Stimulated activated CD4-positive, alpha-beta T cell treated with anti-CD3 and anti-CD28 coated beads, Interleukin-12 subunit alpha, Interleukin-12 subunit beta, amount 100 ng/mL, for 4 hours (primary cell): ENCODE results near the gene STK11IP.

Source experiments
- DNase-seq: peaks from one replicate; pipeline ENCODE4 v3.0.0-alpha.2; 2020

The STK11IP gene

DNA sequence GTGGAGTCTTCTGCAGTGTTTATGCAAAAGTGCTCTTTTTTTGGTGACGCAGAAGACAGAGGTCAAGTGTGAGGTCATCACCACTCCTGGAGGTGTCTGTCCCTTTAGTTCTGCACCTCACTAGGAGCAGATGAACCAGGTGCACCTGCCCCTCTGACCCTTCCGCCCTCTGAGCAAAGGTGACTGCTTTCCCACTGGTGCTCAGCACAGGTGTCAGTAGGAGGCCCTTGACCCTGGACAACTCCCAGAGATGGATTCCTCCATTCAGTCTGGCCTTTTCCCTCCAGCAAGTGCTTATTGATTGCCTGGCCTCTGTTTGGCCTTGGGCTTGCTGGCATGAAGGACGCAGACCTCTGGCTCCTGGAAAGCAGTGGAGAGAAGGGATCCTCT is 21.1 kb downstream of the STK11IP start:
- no peak for DNase-seq

DNA sequence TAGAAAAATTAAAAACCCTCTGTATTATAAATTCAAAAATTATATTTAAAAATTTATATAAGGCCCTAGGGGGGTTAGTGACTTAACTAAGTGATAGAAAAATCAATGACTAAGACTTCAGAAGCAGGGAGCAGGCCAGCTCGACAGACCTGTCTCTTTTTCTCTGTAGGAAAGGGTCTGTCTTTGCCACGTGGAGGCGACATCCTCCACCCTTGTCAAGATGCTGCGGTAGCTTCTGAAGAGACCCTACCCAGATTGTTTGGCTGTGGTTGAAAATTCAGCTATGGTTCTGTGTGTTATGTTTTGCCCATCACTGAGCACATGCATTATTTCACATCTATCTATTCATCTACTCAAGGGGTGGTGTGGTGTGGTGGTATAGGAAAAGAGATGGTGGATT is 21.6 kb downstream of the STK11IP start:
- DNase-seq, result no peak

DNA sequence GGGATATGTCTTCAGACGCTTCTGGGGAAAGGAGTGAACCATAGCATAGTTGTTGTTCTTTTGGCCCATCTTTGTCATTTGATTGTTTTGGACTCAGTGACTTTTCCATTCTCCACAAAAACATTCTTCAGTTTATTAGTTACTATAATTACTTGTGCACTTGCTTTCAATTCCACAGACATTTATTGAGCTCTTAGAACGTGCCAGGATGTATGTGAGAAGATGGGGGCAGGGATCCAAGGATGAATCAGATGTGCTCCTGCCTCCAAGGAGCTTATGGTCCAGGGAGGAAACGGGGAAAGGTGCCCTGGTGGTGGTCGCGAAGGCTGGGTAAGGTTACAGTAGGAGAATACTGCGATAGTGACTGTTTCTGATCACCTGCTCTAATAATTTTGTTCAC is 22.9 kb downstream of the STK11IP start:
- no peak for DNase-seq

DNA sequence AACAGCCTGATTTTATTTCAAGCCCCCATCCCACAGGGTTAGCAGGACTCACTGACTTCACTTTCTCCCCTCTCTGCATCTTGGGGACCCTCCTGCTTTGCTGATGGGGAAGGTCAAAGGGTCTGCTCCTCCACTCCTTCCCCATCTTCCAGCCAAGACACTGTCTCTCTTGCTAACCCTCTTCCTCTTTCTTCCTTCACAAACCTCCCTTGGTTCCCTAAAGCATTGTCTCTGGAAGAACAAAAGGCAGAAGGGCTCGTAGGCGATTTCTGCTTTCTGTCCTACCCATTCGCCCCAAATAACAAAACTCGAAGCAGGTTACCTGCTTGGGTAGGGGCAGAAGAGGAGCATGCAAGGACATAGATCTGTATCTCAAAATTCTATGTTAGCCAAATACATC is 24.3 kb downstream of the STK11IP start:
- no peak for DNase-seq

DNA sequence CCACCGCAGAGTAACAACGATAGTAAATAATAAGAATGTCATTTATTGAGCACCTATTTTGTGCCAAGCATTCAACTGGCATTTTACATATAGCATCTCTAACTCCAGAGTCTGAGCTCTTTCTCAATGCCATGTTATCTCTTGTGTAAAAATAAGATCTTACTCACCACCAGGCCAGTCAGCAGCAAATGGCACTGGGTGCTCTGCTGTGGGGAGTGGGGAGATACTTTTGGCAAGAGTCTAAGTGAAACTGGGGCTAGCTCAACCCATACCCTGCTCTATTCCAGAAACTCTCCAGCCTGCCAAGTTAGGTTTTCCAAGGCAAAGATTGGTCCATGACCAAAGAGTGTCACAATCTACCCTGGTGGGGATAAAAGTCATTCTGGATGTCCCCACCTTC is 24.8 kb downstream of the STK11IP start:
- DNase-seq, result no peak

DNA sequence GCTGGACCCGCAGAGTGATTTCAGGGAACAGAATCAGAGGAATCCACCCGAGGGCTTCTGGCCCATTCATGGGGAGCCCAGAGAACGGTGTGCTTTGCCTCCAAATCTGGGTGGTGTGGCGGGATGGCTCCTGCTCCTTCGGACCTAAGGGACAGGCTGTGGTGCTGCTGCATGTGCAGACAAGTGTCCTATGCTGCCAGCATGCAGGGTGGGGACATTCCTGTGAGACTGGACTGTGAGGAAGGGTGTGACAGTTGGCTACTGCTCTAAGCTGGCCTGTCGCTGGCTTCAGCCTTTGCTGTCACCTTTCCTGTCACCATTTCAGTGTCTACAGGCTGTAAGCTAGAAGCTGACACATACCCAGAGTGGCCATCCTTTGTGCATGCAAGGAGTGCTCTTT is 26.9 kb downstream of the STK11IP start:
- no peak for DNase-seq

DNA sequence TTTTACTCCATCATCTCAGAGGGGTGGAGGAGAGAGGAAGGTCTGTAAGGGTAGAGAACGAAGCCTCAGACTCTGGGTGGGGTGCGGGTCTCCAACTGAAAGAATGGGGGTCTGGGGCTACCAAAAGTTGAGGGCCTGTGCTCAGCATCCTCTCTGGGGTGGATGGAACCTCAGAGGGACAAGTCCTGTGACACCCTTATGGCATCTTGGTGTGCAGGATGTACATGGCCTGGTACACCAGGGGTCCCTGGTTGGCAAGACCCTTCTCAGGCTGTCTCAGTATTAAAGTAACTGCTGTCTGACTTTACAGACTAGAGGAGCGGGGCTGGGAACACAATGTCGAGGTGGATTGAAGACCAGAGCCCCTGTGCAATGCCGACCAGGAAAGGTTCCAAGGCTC is 27.5 kb downstream of the STK11IP start:
- no peak for DNase-seq

DNA sequence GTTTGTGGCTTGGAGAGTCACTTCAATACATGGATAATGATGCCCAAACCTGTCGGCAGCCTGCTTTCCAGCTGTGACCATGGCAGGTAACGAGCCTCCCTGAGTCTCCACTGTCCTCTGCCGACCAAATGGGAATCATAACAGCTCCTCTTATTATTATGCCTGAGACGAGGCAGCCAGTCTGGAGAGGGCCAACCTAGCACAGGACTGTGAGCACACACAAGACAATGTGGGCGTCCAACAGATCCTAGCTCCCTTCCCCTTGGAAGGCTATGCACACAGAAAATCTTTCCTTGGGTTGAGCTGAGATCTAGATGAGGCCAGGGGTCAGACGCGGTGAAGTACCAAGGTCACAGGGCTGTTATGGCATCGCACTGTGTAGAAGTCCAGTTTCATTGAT is 28.9 kb downstream of the STK11IP start:
- no peak for DNase-seq

DNA sequence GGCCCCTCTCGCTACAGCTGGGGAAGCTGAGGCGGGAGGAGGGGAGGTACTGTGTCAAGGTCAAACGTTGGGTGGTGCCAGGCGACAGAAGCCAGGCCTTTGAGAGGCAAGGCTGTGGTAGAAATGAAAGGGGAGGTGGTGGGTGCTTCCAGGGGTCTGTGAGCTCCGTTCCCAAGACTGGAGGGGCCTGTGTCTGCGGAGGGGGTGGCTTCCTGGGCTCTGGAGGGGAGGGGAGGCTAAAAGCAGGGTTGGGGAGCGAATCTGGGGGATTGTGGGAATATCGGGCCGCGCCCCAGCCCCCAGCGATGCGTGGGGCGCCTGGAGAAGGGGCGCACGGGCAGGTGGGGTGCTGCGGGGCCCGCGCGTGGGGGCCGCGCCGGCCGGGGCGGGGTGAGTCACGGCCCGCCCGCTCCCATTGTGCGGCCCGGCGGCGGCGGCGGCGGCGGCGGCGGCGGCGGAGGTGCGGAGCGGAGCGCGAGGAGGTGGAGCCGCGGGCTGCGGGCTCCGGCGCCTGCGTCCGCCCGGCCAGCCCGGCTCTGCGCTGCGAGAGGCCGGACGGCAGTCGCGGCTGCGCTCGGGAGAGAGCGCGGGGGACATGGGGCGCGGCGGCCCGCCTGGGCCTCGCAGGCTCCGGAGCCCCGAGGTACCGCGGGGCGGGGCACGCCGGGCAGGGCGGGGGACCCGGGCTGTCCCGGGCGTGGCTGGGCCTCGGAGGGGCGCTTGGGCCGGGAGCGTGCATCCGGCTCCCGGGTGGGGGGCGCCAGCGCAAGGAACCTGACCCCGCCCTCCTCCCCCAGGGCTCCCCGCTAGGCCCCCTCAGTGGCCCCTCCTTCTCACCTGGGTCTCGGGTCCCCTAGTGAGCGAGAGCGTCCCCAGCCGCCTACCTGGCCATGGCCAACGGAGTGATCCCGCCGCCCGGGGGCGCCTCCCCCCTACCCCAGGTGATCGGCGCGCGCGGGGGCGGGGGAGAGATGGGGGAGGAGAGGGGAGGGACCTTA is 29.7 kb downstream of the STK11IP start, which contains the start of gene SLC4A3:
Gene SLC4A3 (plus strand): TSS at position 528 of the 998 bp plus-strand sequence. CDS start 363 bp downstream, at position 891.
- peak; percentile 10 for DNase-seq

DNA sequence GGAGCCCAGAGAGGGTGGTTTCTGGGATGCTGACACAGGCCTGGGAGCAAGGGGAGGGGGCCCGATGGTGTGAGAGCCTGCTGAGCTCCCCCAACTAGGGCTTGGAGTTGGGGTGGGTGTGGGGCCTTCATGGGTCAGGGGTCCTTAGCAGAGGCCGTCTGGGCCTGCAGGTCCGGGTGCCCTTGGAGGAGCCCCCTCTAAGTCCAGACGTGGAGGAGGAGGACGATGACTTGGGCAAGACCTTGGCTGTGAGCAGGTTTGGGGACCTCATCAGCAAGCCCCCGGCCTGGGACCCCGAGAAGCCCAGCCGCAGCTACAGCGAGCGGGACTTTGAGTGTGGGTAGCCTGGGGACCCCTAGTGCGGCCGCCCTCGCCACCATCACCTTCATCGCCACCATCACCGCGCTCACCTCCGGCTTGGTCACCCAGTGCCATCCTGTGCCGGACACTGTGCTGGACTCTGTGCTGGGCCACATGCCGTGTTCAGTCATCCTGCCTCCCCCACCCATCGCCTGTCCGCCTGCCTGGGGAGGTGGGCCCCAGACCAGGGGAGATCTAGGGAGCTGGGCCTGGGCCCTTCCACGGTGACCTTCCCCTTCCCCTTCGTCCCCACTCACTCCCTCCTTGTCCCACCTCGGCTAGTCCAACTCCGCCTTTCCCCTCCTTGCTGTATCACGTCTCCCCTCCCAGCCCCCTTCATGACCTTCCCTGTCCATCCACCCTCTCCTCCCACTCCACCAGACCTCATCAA is 30.8 kb downstream of the STK11IP start:
- DNase-seq, result no peak

DNA sequence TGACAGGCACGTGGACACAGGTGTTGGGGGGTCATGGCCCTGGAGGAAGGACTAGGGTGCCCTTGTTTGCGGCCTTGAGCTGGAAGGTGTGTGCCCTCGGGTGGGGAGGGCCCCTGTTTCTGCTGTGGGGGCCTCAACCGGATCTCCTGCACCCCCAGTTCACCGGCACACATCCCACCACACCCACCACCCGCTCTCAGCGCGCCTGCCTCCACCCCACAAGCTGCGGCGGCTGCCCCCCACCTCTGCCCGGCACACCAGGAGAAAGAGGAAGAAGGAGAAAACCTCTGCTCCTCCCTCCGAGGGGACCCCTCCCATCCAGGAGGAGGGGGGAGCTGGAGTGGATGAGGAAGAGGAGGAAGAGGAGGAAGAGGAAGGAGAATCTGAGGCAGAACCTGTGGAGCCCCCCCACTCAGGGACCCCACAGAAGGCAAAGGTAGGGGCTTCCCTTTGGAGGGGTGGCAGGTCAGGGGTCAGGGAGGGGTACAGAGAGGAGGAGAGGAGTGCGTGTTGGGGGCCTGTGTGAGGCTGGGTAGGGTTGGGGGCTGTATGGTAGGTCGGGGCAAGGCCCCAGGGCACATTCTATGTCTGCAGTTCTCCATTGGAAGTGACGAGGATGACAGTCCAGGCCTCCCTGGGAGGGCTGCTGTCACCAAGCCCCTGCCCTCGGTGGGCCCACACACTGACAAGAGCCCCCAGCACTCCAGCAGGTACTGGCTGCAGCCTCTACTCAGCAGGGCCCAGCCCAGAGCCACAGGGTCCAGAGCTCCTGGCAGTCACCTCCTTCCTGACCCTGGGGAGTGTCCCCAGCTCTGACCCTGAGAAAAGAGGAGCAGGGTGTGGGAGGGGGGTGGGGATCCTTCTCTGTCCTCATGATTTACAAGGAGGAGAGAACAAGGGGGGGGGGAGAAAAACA is 31.6 kb downstream of the STK11IP start:
- no peak for DNase-seq

DNA sequence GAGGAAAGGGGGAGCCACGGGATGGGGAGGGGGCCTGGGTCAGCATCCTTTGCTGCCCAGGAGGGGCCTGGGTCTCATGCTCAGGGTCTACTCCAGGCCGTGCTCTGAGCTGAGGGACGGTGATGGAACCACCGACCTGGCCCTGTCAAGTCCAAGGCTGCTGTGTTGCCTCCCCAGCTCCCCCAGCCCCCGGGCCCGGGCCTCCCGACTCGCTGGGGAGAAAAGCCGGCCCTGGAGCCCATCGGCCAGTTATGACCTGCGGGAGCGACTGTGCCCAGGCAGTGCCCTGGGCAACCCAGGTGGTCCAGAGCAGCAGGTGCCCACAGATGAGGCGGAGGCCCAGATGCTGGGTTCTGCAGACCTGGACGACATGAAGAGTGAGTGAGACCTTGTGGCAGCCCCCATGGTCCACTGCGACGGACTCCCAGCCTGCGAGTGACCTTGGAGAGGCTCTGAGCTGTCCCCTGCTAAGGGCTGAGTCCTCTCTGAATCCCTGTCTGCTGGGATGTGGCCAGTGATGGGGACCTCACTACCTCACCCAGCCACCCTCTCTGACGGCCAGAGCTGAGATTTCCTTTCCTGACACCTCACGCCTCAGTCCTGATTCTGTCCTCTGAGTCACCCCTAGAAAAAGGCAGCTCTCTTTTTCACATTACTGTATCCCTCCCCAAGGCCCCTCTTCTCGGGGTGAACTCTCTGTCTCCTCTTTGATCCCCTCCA is 32.5 kb downstream of the STK11IP start:
- DNase-seq, result no peak

DNA sequence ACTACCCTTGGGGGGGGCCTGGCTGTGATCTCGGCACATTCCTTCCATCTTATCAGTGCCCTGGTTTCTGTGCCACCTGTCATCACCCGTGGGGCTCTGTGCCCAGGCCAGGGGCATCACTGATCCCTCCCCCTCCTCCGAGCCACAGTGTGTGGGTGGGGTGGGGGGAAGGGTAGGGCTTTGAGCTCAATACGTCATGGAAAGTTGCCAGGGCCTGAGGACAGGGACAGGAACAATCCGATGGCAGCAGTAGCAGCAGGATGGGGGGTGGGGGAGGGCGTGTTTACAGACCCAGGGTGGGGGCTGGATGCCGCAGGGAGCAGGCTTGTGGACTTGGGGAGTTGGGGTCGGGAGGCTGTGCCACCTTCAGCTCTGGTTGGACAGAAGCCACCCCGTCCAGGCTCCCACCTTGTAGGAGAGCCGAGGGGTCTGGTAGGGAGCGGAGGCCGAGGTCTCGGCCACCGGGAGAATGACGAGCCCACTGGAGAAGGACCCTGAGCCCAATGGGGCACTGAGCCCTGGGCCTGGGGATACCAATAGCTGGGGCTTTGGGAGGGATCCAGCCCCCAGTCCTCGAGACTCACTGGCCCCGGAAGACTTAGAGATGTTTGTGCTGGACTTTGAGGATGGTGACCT is 33.2 kb downstream of the STK11IP start:
- no peak for DNase-seq

DNA sequence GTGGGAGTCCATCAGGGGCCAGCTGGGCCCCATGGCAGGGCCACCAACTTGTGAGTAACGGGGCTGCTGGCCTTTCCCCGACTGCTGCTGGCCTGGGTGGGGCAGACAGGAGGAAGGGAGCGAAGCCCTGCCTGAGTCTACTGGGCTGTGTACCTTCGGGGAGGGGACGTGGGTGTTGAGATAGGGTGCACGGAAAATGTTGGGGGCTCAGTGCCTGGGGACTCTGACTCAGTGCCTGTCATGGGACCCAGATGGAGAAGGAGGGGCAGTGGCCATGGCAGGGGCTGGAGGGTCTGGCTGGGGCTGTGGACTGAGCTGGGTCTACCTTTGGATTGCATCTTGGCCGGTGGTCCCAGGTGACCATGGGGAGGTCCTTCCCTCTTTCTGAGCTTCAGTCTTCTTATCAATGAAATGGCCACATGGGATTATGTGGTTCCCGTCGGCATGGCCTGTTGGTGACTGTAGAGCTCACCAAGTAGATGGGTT is 33.8 kb downstream of the STK11IP start:
- DNase-seq, result no peak

DNA sequence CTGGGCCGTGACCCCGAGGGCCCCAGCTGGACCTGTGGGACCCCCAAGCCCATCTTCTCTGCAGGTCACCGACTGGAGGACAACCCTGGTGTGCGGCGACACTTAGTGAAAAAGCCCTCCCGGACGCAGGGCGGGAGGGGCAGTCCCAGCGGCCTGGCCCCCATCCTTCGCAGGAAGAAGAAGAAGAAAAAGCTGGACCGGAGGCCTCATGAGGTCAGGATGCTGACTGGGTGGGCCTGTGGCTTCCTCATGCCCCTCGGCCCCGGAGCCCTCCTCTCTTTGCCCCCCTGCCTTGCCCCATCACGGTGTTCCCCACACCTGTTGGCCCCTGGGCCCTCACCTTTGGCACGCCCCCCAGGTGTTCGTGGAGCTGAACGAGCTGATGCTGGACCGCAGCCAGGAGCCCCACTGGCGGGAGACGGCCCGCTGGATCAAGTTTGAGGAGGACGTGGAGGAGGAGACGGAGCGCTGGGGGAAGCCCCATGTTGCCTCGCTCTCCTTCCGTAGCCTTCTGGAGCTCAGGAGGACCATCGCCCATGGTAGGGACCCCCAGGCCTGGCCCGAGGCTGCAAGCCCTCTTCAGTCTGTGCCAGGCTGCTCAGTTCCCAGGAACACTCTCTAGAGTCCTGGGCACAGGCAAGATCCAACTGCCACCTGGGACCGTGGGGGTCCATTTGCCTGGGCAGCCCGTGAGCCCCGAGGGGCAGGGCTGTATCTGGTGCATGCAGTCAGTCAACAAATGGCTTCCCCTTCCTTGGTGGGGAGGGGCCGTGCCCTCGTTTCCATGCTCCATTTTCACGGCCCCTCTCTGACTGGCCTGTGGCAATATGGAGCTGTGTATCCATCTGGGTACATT is 34.5 kb downstream of the STK11IP start:
- no peak for DNase-seq

DNA sequence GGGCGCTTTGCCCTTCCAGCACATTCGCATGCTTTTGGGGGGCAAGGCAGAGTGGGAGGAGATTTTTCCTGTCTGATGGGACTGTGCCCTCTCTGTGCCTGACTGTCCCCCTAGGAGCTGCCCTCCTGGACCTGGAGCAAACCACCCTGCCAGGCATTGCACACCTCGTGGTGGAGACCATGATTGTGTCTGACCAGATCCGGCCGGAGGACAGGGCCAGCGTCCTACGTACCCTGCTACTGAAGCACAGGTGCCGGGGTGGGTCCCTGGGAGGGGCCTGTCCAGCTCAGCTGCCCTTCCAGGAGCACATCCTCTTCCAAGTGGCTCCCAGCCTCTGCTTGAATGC is 35.1 kb downstream of the STK11IP start:
- no peak for DNase-seq

DNA sequence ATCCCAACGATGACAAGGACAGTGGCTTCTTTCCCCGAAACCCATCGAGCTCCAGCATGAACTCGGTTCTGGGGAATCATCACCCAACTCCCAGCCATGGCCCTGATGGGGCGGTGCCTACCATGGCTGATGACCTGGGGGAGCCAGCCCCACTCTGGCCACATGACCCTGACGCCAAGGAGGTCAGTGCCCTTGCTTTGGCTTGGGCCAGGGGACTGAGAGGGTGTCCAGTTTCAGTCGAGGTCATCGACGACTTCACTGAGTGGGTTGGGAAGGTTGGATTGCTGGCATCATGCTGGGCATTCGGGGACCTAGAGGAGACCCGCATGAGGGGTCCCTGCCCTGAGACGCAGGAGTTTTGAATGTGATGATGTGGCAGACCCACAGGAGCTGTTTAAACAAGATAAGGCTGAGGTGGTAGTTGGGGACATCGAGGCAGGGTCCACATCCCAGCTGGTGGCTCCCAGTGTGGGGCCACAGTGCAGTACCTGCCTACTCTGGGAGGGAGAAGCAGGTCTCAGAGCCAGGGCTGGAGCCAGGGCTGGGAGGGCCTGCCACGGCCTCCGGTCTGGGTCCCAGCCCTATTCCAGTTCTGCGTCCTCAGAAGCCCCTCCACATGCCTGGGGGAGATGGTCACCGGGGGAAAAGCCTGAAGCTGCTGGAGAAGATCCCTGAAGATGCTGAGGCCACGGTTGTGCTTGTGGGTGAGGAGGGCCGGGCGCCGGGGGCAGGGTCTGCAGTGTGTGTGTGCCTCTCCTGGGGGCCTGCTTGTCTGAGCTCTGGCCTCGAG is 35.8 kb downstream of the STK11IP start:
- no peak for DNase-seq

DNA sequence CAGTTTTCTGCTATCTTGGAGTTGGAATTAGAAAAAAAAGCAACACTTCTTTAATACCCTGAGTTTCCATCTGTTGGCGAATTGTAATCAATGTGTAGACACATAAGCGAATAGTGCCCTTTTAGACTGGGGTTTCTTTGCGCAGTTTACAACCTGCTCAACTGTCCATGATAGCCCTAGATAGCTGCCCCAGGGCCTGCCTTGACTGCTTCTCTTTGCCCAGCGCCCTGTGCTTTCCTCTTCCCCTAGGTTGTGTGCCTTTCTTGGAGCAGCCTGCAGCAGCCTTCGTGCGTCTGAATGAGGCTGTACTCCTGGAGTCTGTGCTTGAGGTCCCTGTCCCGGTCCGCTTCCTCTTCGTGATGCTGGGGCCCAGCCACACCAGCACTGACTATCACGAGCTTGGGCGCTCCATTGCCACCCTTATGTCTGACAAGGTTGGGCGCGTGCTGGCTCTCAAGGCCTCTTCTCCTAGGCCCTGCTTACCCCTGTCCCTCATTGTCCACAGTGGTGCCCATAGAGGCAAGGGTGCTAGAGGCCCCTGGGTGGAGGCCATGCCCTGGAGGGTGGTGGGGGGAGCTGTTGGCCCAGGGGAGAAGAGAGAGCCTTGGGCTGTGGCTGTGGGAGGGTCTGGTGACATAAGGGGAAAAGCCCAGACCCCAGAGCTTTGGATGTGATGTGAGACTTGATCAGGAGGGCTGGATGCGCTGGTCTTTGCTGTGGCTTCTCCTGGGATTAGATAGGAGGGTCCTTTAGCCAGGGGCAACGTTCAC is 36.7 kb downstream of the STK11IP start:
- DNase-seq, result no peak
